ENCODE data around the gene DSCAM.

Gene DSCAM

GRCh38 chr21:40315626-40316025 is 531.3 kb downstream of the DSCAM start:
- in situ Hi-C loops (cut with MboI; ENCODE audit: low pct_unique_long_range_greater_than_20kb, low sequenced_read_pairs, unreplicated experiment), result no loop called here
- TF ChIP-seq CTCF (IDR thresholded peaks at IDR 0.05; ENCODE audit: extremely low read depth, insufficient read depth, missing control alignments), result no peak
- DNase-seq (ENCODE audit: low spot score), result no peak

GRCh38 chr21:40313260-40313659 is 533.7 kb downstream of the DSCAM start:
- no peak for DNase-seq (ENCODE audit: low spot score)
- in situ Hi-C loops (cut with MboI; ENCODE audit: low pct_unique_long_range_greater_than_20kb, low sequenced_read_pairs, unreplicated experiment), result no loop called here
- no peak for TF ChIP-seq CTCF (IDR thresholded peaks at IDR 0.05; ENCODE audit: extremely low read depth, insufficient read depth, missing control alignments)

GRCh38 chr21:40300300-40300699 is 546.7 kb downstream of the DSCAM start:
- no peak for DNase-seq (ENCODE audit: low spot score)
- in situ Hi-C loops (cut with MboI; ENCODE audit: low pct_unique_long_range_greater_than_20kb, low sequenced_read_pairs, unreplicated experiment), result no loop called here
- TF ChIP-seq CTCF (IDR thresholded peaks at IDR 0.05; ENCODE audit: extremely low read depth, insufficient read depth, missing control alignments), result no peak

- DNase-seq (ENCODE audit: low spot score), result no peak
- in situ Hi-C loops (cut with MboI; ENCODE audit: low pct_unique_long_range_greater_than_20kb, low sequenced_read_pairs, unreplicated experiment), result no loop called here
Measured at GRCh38 chr21:40299451-40299850, 547.5 kb downstream of the DSCAM start.

GRCh38 chr21:40294345-40294744 is 552.6 kb downstream of the DSCAM start:
- TF ChIP-seq CTCF (IDR thresholded peaks at IDR 0.05; ENCODE audit: extremely low read depth, insufficient read depth, missing control alignments), result no peak
- no peak for DNase-seq (ENCODE audit: low spot score)
- in situ Hi-C loops (cut with MboI; ENCODE audit: low pct_unique_long_range_greater_than_20kb, low sequenced_read_pairs, unreplicated experiment), result no loop called here

More at GRCh38 chr21:40299451-40299850, 547.5 kb downstream of the DSCAM start:
- TF ChIP-seq CTCF (IDR thresholded peaks at IDR 0.05; ENCODE audit: extremely low read depth, insufficient read depth, missing control alignments), result no peak

DNA sequence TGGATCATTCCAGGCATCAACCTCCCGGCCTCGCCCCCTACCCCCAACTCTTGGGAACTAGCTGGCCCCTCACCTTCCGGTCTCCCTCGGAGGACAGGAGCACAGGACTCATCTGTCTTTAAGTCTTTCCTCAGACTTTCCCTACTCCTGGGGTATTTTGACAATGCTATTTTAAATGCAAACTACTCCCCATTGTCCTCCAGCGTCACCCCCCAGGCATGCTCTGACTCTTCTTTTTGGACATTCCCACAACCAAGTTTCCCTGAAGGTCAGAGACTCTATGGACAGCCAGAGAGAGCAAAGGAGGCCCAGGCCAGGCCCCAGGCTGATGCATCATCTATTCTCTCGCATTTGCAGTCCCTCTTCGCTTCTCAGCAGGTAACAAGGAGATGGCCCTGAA is 555.4 kb downstream of the DSCAM start:
- TF ChIP-seq CTCF (IDR thresholded peaks at IDR 0.05; ENCODE audit: extremely low read depth, insufficient read depth, missing control alignments), result no peak
- in situ Hi-C loops (cut with MboI; ENCODE audit: low pct_unique_long_range_greater_than_20kb, low sequenced_read_pairs, unreplicated experiment), result no loop called here
- DNase-seq (ENCODE audit: low spot score), result no peak

- no peak for DNase-seq (ENCODE audit: low spot score)
- TF ChIP-seq CTCF (IDR thresholded peaks at IDR 0.05; ENCODE audit: extremely low read depth, insufficient read depth, missing control alignments), result no peak
- in situ Hi-C loops (cut with MboI; ENCODE audit: low pct_unique_long_range_greater_than_20kb, low sequenced_read_pairs, unreplicated experiment), result no loop called here
Measured at GRCh38 chr21:40284409-40284808, 562.5 kb downstream of the DSCAM start.

Measured in GM13977 (cell line).